H1 (cell line): ENCODE data around the gene CRP. TPM values are rescaled to one million over a fixed set of nuclear protein-coding genes. Genes with fewer than 3 reads are reported as not detected.

Source experiments
- CTCF ChIA-PET: fragments of 300-600 bp; sonication (Branson Sonifier 250); formaldehyde crosslinking; loops from one replicate; lab custom pipeline; 2021; ENCODE audit not compliant: partially characterized antibody; lab: Charles Lee
- POLR2A ChIA-PET: fragments of 300-600 bp; sonication (Branson Sonifier 250); formaldehyde crosslinking; loops from one replicate; lab custom pipeline; 2021; ENCODE audit warnings: inconsistent platforms; ENCODE audit not compliant: partially characterized antibody; lab: Charles Lee
- DNase-seq, 2 experiments: peaks; one replicate each; pipeline versions ENCODE4 v3.0.0 to v3.0.0-alpha.2; 2010 to 2022; ENCODE audit warnings: low spot score in 2 of 2, low read depth in 1 of 2, mixed read lengths in 1 of 2
- FAIRE-seq: peaks from 2 replicates; lab custom pipeline; 2011; peaks lifted over from hg19 to GRCh38; lab: Jason Lieb, UNC
- H2AFZ ChIP-seq: 2 replicates; pipeline ENCODE4 v1.8.1; 2012; ENCODE audit warnings: low read length, inconsistent platforms
- H2AK5ac ChIP-seq: 2 replicates; pipeline ENCODE4 v1.6.1; 2013; ENCODE audit warnings: low read depth, low read length
- H2BK120ac ChIP-seq: replicated peaks from 2 replicates; pipeline ENCODE3; 2013; ENCODE audit warnings: low read depth, low read length, inconsistent platforms
- H2BK12ac ChIP-seq: 2 replicates; pipeline ENCODE4 v1.6.1; 2013; ENCODE audit warnings: low read depth, low read length
- H2BK15ac ChIP-seq: 2 replicates; pipeline ENCODE4 v1.6.1; 2013; ENCODE audit warnings: low read length
- H2BK20ac ChIP-seq: 2 replicates; pipeline ENCODE4 v1.6.1; 2013; ENCODE audit warnings: low read length
- H2BK5ac ChIP-seq: 2 replicates; pipeline ENCODE4 v1.6.1; 2013; ENCODE audit warnings: low read depth, low read length
- H3K14ac ChIP-seq: 2 replicates; pipeline ENCODE4 v1.6.1; 2013; ENCODE audit warnings: inconsistent platforms; ENCODE audit not compliant: insufficient read length
- H3K18ac ChIP-seq: 2 replicates; pipeline ENCODE4 v1.6.1; 2013; ENCODE audit warnings: low read length; ENCODE audit errors: extremely low read depth
- H3K23ac ChIP-seq: 2 replicates; pipeline ENCODE4 v1.6.1; 2013; ENCODE audit warnings: inconsistent platforms; ENCODE audit not compliant: insufficient read length
- H3K23me2 ChIP-seq: 2 replicates; pipeline ENCODE4 v1.6.1; 2013; ENCODE audit warnings: low read depth, low read length
- H3K27ac ChIP-seq: 2 replicates; pipeline ENCODE4 v1.6.1; 2011; ENCODE audit warnings: low read depth, low read length, inconsistent platforms
- H3K27me3 ChIP-seq, 4 experiments: replicated peaks in 1 of 4; 1 replicate in 1 of 4; 2 replicates in 3 of 4; pipeline versions ENCODE4 v1.6.1 to v1.8.1; 2011 to 2013; ENCODE audit warnings: low read length in 3 of 4, mild to moderate bottlenecking in 3 of 4, inconsistent platforms in 2 of 4, mixed read lengths in 2 of 4, moderate library complexity in 1 of 4; ENCODE audit not compliant: control insufficient read depth in 3 of 4, insufficient read depth in 3 of 4; ENCODE audit errors: extremely low read depth in 1 of 4
- H3K36me3 ChIP-seq, 4 experiments: 2 replicates each; pipeline versions ENCODE4 v1.6.1 to v1.8.1; 2011 to 2013; ENCODE audit warnings: mild to moderate bottlenecking in 4 of 4, low read length in 3 of 4, moderate library complexity in 2 of 4, control low read depth in 1 of 4, inconsistent platforms in 1 of 4; ENCODE audit not compliant: insufficient read depth in 4 of 4, control insufficient read depth in 2 of 4
- H3K4ac ChIP-seq: replicated peaks from 2 replicates; pipeline ENCODE3; 2013; ENCODE audit warnings: low read length, low read depth, mixed read lengths, inconsistent platforms; ENCODE audit not compliant: insufficient read length
- H3K4me1 ChIP-seq, 4 experiments: replicated peaks in 1 of 4; 1 replicate in 1 of 4; 2 replicates in 3 of 4; pipeline versions ENCODE4 v1.6.1 to v1.8.1; 2011 to 2013; ENCODE audit warnings: low read length in 3 of 4, inconsistent platforms in 2 of 4, mixed read lengths in 1 of 4; ENCODE audit not compliant: insufficient read depth in 4 of 4, control insufficient read depth in 3 of 4
- H3K4me2 ChIP-seq, 2 experiments: 2 replicates each; pipeline versions ENCODE4 v1.6.1 to v1.8.1; 2011 to 2013; ENCODE audit warnings: low read depth in 2 of 2, low read length in 2 of 2, control low read depth in 1 of 2, inconsistent platforms in 1 of 2, mild to moderate bottlenecking in 1 of 2; ENCODE audit not compliant: insufficient read depth in 1 of 2
- H3K4me3 ChIP-seq, 4 experiments: fragments of 200-600, 300-600 bp in 1 of 4; sonication (generic), shearing (Covaris generic), sonication (Bioruptor Twin) in 1 of 4; 2 replicates each; pipeline versions ENCODE4 v1.5.1 to v1.8.1; 2011 to 2016; ENCODE audit warnings: low read length in 4 of 4, low read depth in 3 of 4, control low read depth in 2 of 4, inconsistent platforms in 2 of 4, mild to moderate bottlenecking in 2 of 4, mixed read lengths in 1 of 4, moderate library complexity in 1 of 4; ENCODE audit not compliant: insufficient read depth in 2 of 4; ENCODE audit errors: extremely low read depth in 1 of 4
- H3K56ac ChIP-seq: replicated peaks from 2 replicates; pipeline ENCODE3; 2013; ENCODE audit warnings: low read depth, mild to moderate bottlenecking, mixed read lengths, low read length, inconsistent platforms; ENCODE audit not compliant: insufficient read length
- H3K79me1 ChIP-seq: 2 replicates; pipeline ENCODE4 v1.6.1; 2013; ENCODE audit warnings: low read depth, low read length, control low read depth
- H3K79me2 ChIP-seq, 2 experiments: 2 replicates each; pipeline versions ENCODE4 v1.6.1 to v1.8.1; 2012 to 2013; ENCODE audit warnings: low read length in 2 of 2, mild to moderate bottlenecking in 2 of 2, inconsistent platforms in 1 of 2; ENCODE audit not compliant: insufficient read depth in 2 of 2, control insufficient read depth in 1 of 2
- H3K9ac ChIP-seq, 4 experiments: replicated peaks in 1 of 4; 1 replicate in 1 of 4; 2 replicates in 3 of 4; pipeline versions ENCODE4 v1.6.1 to v1.8.1; 2011 to 2013; ENCODE audit warnings: low read depth in 3 of 4, low read length in 3 of 4, control low read depth in 2 of 4, mild to moderate bottlenecking in 2 of 4, moderate library complexity in 2 of 4, inconsistent platforms in 1 of 4; ENCODE audit errors: extremely low read depth in 1 of 4
- H3K9me3 ChIP-seq, 2 experiments: 2 replicates each; pipeline versions ENCODE4 v1.6.1 to v1.8.1; 2012 to 2013; ENCODE audit warnings: mild to moderate bottlenecking in 2 of 2, moderate library complexity in 2 of 2, control low read depth in 1 of 2, inconsistent platforms in 1 of 2, low read depth in 1 of 2, low read length in 1 of 2, mixed read lengths in 1 of 2; ENCODE audit not compliant: insufficient read depth in 2 of 2
- H4K20me1 ChIP-seq, 2 experiments: replicated peaks in 1 of 2; 2 replicates each; pipeline versions ENCODE3 to v1.8.1; 2011 to 2013; ENCODE audit warnings: inconsistent platforms in 2 of 2, low read length in 2 of 2, mild to moderate bottlenecking in 1 of 2; ENCODE audit not compliant: insufficient read depth in 2 of 2, control insufficient read depth in 1 of 2
- H4K5ac ChIP-seq: 2 replicates; pipeline ENCODE4 v1.6.1; 2013; ENCODE audit warnings: low read length, low read depth, mixed read lengths, inconsistent platforms; ENCODE audit not compliant: insufficient read length
- H4K8ac ChIP-seq: 2 replicates; pipeline ENCODE4 v1.8.0; 2013; ENCODE audit warnings: mild to moderate bottlenecking, moderate library complexity, low read length, inconsistent platforms; ENCODE audit not compliant: insufficient read depth; ENCODE audit errors: extremely low read depth
- H4K91ac ChIP-seq: replicated peaks from 2 replicates; pipeline ENCODE3; 2013; ENCODE audit warnings: low read length, mixed read lengths, inconsistent platforms; ENCODE audit not compliant: insufficient read length
- ASH2L ChIP-seq: fragments of 200-600, 300-600 bp; sonication (generic); IDR thresholded peaks from one replicate; pipeline ENCODE4 v1.7.1; 2017; ENCODE audit warnings: low read length
- CREB1 ChIP-seq: IDR thresholded peaks from 2 replicates; pipeline ENCODE4 v1.6.1; 2012; ENCODE audit warnings: inconsistent platforms
- EP300 ChIP-seq, 2 experiments: IDR thresholded peaks; 1 replicate in 1 of 2; 2 replicates in 1 of 2; pipeline ENCODE4 v1.6.1; 2011 to 2012; ENCODE audit warnings: low read depth in 2 of 2, low read length in 2 of 2, mild to moderate bottlenecking in 2 of 2, borderline replicate concordance in 1 of 2, inconsistent platforms in 1 of 2, moderate library complexity in 1 of 2
- EZH2 ChIP-seq: fragments of 200-600 bp; sonication (generic); IDR thresholded peaks from 2 replicates; pipeline ENCODE4 v1.7.1; 2012; ENCODE audit warnings: low read depth, mild to moderate bottlenecking, moderate library complexity, low read length, inconsistent platforms; ENCODE audit not compliant: severe bottlenecking
- HDAC2 ChIP-seq, 2 experiments: fragments of 300-600 bp in 1 of 2; sonication (generic) in 1 of 2; IDR thresholded peaks; 2 replicates each; pipeline ENCODE4 v1.6.1; 2011 to 2012; ENCODE audit warnings: low read depth in 2 of 2, low read length in 2 of 2, mild to moderate bottlenecking in 2 of 2, moderate library complexity in 2 of 2, borderline replicate concordance in 1 of 2, inconsistent platforms in 1 of 2
- RFX5 ChIP-seq: IDR thresholded peaks from 2 replicates; pipeline ENCODE4 v1.6.1; 2011; ENCODE audit warnings: low read depth, low read length, improper control_type of control experiment, borderline replicate concordance
- SAP30 ChIP-seq: fragments of 300-600 bp; sonication (generic); IDR thresholded peaks from 2 replicates; pipeline ENCODE4 v1.7.1; 2012; ENCODE audit warnings: low read length, moderate library complexity, mild to moderate bottlenecking, inconsistent platforms; ENCODE audit not compliant: insufficient read depth, insufficient replicate concordance
- SIRT6 ChIP-seq: IDR thresholded peaks from one replicate; pipeline ENCODE4 v1.7.1; 2012; ENCODE audit warnings: low read length, inconsistent platforms
- SUZ12 ChIP-seq: fragments of 200-600 bp; sonication (generic); IDR thresholded peaks from 2 replicates; pipeline ENCODE4 v1.6.1; 2012; ENCODE audit warnings: mild to moderate bottlenecking, inconsistent platforms, low read length, moderate library complexity, mixed read lengths
- ZNF274 ChIP-seq: IDR thresholded peaks from 2 replicates; pipeline ENCODE4 v1.7.0; 2012; ENCODE audit warnings: low read length, borderline replicate concordance; ENCODE audit errors: extremely low read depth
- WGBS, 2 experiments: shearing (Covaris generic) in 1 of 2; methylation state at CpG; one replicate each; pipeline versions ENCODE4 v1.1.6 to v1.1.7; 2013 to 2015; ENCODE audit warnings: low lambda C conversion rate in 2 of 2, mixed read lengths in 2 of 2, inconsistent platforms in 1 of 2, low coverage in 1 of 2, missing lambda C conversion rate in 1 of 2; ENCODE audit not compliant: insufficient replicate concordance in 2 of 2, insufficient coverage in 1 of 2, insufficient read length in 1 of 2; ENCODE audit errors: extremely low coverage in 1 of 2, missing lambda C conversion rate in 1 of 2; 5-methylcytosine and 5-hydroxymethylcytosine counted together
- polyA plus RNA-seq, 7 experiments: library from polyadenylated mRNA; depleted of rRNA in 3 of 7; stranded (reverse) in 5 of 7; unstranded in 2 of 7; fragments of >200 nt in 5 of 7; fragments of 200-250 nt in 2 of 7; gene quantifications; 1 replicate in 5 of 7; 2 replicates in 1 of 7; 4 replicates in 1 of 7; pipeline versions ENCODE4 v1.2.1 to v1.2.3, GENCODE V29; 2011 to 2013; ENCODE audit warnings: missing spikeins in 2 of 7, mixed read lengths in 2 of 7
- total RNA-seq: library from RNA; stranded (reverse); fragmentation: NEBNext Ultra II Directional; extraction: Animal tissue kit (Norgen Biotek cat#: 25700); gene quantifications from 2 replicates; pipeline ENCODE4 v1.2.1, GENCODE V29; 2021
- TF ChIP-seq, protein P1 (sequence below): IDR thresholded peaks from 2 replicates; pipeline ENCODE4 v1.6.1; 2011; ENCODE audit warnings: low read length, improper control_type of control experiment
- TF ChIP-seq, protein P2 (sequence below): IDR thresholded peaks from 2 replicates; pipeline ENCODE4 v1.6.1; 2012; ENCODE audit warnings: inconsistent platforms

The CRP gene
- total and polyA plus RNA-seq, 2 of the 8 experiments (the other 6 are each of a cell fraction or from before 2014, with no cell fraction given): not detected

DNA sequence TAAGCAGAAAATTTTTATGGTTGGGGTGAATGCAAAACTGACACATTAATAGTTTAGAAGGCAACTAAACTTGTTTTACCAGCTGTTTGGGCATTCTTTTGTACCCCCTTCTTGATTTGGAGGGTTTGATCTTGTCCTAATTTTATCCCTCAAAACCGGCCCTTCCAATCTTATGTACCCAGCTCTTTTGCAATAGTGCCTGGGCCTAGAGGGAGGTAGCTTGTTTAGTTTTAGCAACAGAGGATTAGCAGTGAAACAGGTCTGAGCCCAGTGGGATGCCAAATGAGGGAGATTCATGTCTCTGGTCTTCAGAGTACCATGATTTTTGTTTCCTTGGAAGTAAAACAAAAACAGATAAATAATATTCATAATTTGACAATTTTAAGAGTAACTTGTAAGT is 45.1 kb downstream of the CRP start:
- Histone ChIP-seq H2BK12ac (no peak overlapping the region), H3K23ac (no peak overlapping the region), H4K20me1 (no peaks in the 10 kb centered on the region), H3K9ac (no peak overlapping the region), H3K4ac (no peak overlapping the region), H3K56ac (no peak overlapping the region), H3K23me2 (no peaks in the 10 kb centered on the region), H2BK20ac (no peak overlapping the region), H3K36me3 (no peaks in the 10 kb centered on the region), H2AFZ (no peak overlapping the region), H2AK5ac (no peak overlapping the region), H4K5ac (no peak overlapping the region), H2BK5ac (no peak overlapping the region), H2BK15ac (no peak overlapping the region), H3K4me1 (no peaks in the 10 kb centered on the region), H3K18ac (no peak overlapping the region), H3K79me1 (no peaks in the 10 kb centered on the region), H2BK120ac (no peak overlapping the region), H3K14ac (no peak overlapping the region), H3K4me2 (no peak overlapping the region), H3K27me3 (no peaks in the 10 kb centered on the region), H3K9me3 (peaks cover 22 to 47% of the 10 kb centered on the region in 2 experiments), H4K8ac (no peak overlapping the region), H3K27ac (no peak overlapping the region), H3K4me3 (no peak overlapping the region), H4K91ac (no peak overlapping the region), H3K79me2 (no peaks in the 10 kb centered on the region)
- ChIA-PET CTCF (no interaction called here), POLR2A (no interaction called here)
- FAIRE-seq (no peak), DNase-seq (no peak)
- WGBS, 2 experiments: 69% methylated on average over 1 of the region's 1 CpG; no CpG with 5 or more reads in 1 of the 2 experiments
- TF ChIP-seq CREB1: no peak
- TF ChIP-seq, protein P1, sequence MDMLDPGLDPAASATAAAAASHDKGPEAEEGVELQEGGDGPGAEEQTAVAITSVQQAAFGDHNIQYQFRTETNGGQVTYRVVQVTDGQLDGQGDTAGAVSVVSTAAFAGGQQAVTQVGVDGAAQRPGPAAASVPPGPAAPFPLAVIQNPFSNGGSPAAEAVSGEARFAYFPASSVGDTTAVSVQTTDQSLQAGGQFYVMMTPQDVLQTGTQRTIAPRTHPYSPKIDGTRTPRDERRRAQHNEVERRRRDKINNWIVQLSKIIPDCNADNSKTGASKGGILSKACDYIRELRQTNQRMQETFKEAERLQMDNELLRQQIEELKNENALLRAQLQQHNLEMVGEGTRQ: no peak
- no peak for TF ChIP-seq SUZ12
- no peak for TF ChIP-seq ASH2L
- no peak for TF ChIP-seq RFX5
- no peak for TF ChIP-seq SAP30
- TF ChIP-seq EP300 (IDR thresholded peaks at IDR 0.05; ENCODE audit: borderline replicate concordance in 1 of 2, low read depth in 2 of 2, low read length in 2 of 2): no peak
- TF ChIP-seq, protein P2, sequence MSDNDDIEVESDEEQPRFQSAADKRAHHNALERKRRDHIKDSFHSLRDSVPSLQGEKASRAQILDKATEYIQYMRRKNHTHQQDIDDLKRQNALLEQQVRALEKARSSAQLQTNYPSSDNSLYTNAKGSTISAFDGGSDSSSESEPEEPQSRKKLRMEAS: no peak
- TF ChIP-seq EZH2: no peak
- TF ChIP-seq HDAC2 (IDR thresholded peaks at IDR 0.05; ENCODE audit: borderline replicate concordance in 1 of 2, low read depth in 2 of 2, low read length in 2 of 2): no peak
- TF ChIP-seq SIRT6: no peak
- no peak for TF ChIP-seq ZNF274
